ENCODE data around the gene ILKAP. TPM values are rescaled to one million over a fixed set of nuclear protein-coding genes. Genes with fewer than 3 reads are reported as not detected.

Gene ILKAP
- total and polyA plus RNA-seq, 2 experiments from 2014 or later: 11.9 to 35.0 TPM

GRCh38 chr2:238122287-238123217 lies 80.9 kb downstream of the ILKAP start:
- TF ChIP-seq EZH2 (IDR thresholded peaks at IDR 0.05; ENCODE audit: insufficient read depth, poor library complexity, severe bottlenecking) (no peak), EZH2phosphoT487 (IDR thresholded peaks at IDR 0.05; ENCODE audit: insufficient read depth, low read depth) (no peak)
- Histone ChIP-seq H3K4me1 (ENCODE audit: insufficient read depth) (no peaks in the 10 kb centered on the region), H4K20me1 (ENCODE audit: insufficient read depth) (no peaks in the 10 kb centered on the region), H3K27ac (no peak overlapping the region), H3K27me3 (replicated peaks; ENCODE audit: insufficient read depth) (no peaks in the 10 kb centered on the region), H3F3A (ENCODE audit: insufficient read depth) (no peaks in the 10 kb centered on the region), H3K9ac (no peak overlapping the region), H3K4me2 (ENCODE audit: unreplicated experiment) (no peak overlapping the region), H2AFZ (no peak overlapping the region), H3K79me2 (ENCODE audit: insufficient read depth) (no peaks in the 10 kb centered on the region), H3K36me3 (ENCODE audit: low read depth) (no peaks in the 10 kb centered on the region), H3K9me2 (ENCODE audit: insufficient read depth) (no peaks in the 10 kb centered on the region), H3K4me3 (no peak overlapping the region), H3K9me3 (ENCODE audit: low read depth) (no peaks in the 10 kb centered on the region)
- no peak for DNase-seq
- in situ Hi-C loops (cut with MboI): no loop called here
- 82 to 86% methylated on average over 28 to 29 of the region's 29 CpGs for WGBS, 2 experiments (ENCODE audit: low coverage in 1 of 2, low lambda C conversion rate in 2 of 2, missing lambda C conversion rate in 2 of 2)

- Histone ChIP-seq H4K20me1 (ENCODE audit: insufficient read depth) (no peaks in the 10 kb centered on the region), H3K9me3 (ENCODE audit: low read depth) (no peaks in the 10 kb centered on the region), H2AFZ (no peak overlapping the region), H3K9me2 (ENCODE audit: insufficient read depth) (no peaks in the 10 kb centered on the region), H3K27me3 (replicated peaks; ENCODE audit: insufficient read depth) (no peaks in the 10 kb centered on the region), H3K36me3 (ENCODE audit: low read depth) (no peaks in the 10 kb centered on the region), H3K79me2 (ENCODE audit: insufficient read depth) (no peaks in the 10 kb centered on the region), H3K9ac (no peak overlapping the region), H3K4me1 (ENCODE audit: insufficient read depth) (no peaks in the 10 kb centered on the region), H3K4me2 (ENCODE audit: unreplicated experiment) (no peak overlapping the region), H3F3A (ENCODE audit: insufficient read depth) (no peaks in the 10 kb centered on the region), H3K4me3 (no peak overlapping the region), H3K27ac (no peak overlapping the region)
- in situ Hi-C loops (cut with MboI): no loop called here
- no peak for TF ChIP-seq EZH2 (IDR thresholded peaks at IDR 0.05; ENCODE audit: insufficient read depth, poor library complexity, severe bottlenecking)
- TF ChIP-seq EZH2phosphoT487 (IDR thresholded peaks at IDR 0.05; ENCODE audit: insufficient read depth, low read depth): no peak
- no peak for DNase-seq
- 79 to 81% methylated on average over 27 of the region's 27 CpGs for WGBS, 2 experiments (ENCODE audit: low coverage in 1 of 2, low lambda C conversion rate in 2 of 2, missing lambda C conversion rate in 2 of 2)
Observed at GRCh38 chr2:238121511-238122286, 81.8 kb downstream of the ILKAP start.

- Histone ChIP-seq H2AFZ (no peak overlapping the region), H3K27ac (no peak overlapping the region), H3K4me3 (no peak overlapping the region), H3K27me3 (replicated peaks; ENCODE audit: insufficient read depth) (no peaks in the 10 kb centered on the region), H3K36me3 (ENCODE audit: low read depth) (no peaks in the 10 kb centered on the region), H3K9ac (no peak overlapping the region), H4K20me1 (ENCODE audit: insufficient read depth) (no peaks in the 10 kb centered on the region), H3F3A (ENCODE audit: insufficient read depth) (no peaks in the 10 kb centered on the region), H3K79me2 (ENCODE audit: insufficient read depth) (no peaks in the 10 kb centered on the region), H3K4me2 (ENCODE audit: unreplicated experiment) (no peak overlapping the region), H3K9me2 (ENCODE audit: insufficient read depth) (no peaks in the 10 kb centered on the region), H3K9me3 (ENCODE audit: low read depth) (no peaks in the 10 kb centered on the region), H3K4me1 (ENCODE audit: insufficient read depth) (no peaks in the 10 kb centered on the region)
- no peak for TF ChIP-seq EZH2phosphoT487 (IDR thresholded peaks at IDR 0.05; ENCODE audit: insufficient read depth, low read depth)
- TF ChIP-seq EZH2 (IDR thresholded peaks at IDR 0.05; ENCODE audit: insufficient read depth, poor library complexity, severe bottlenecking): no peak
- no peak for DNase-seq
- WGBS, 2 experiments (ENCODE audit: low coverage in 1 of 2, low lambda C conversion rate in 2 of 2, missing lambda C conversion rate in 2 of 2): 32 to 36% methylated on average over 29 to 30 of the region's 30 CpGs
- in situ Hi-C loops (cut with MboI): no loop called here
Observed at GRCh38 chr2:238120463-238121298, 82.8 kb downstream of the ILKAP start.

Other genes starting within 250 kb of the ILKAP start
- gene UBE2F, start 236.7 kb downstream of the ILKAP start, total RNA-seq (2014; rRNA removed; shearing (Covaris generic)): 61.5 and 88.7 TPM in 2 replicates
- 121 and 129 TPM in 2 replicates for gene UBE2F, start 236.7 kb downstream of the ILKAP start, polyA plus RNA-seq (2016; fragmentation: Nextera tagmentation; extraction: Ambion mirVana)
- gene SCLY, start 142.7 kb downstream of the ILKAP start, total RNA-seq (2014; rRNA removed; shearing (Covaris generic)): 12.5 and 14.8 TPM in 2 replicates
- 7.4 and 10.3 TPM in 2 replicates for gene SCLY, start 142.7 kb downstream of the ILKAP start, polyA plus RNA-seq (2016; fragmentation: Nextera tagmentation; extraction: Ambion mirVana)
- 1.4 and 1.5 TPM in 2 replicates for gene ESPNL, start 103.4 kb downstream of the ILKAP start, total RNA-seq (2014; rRNA removed; shearing (Covaris generic))
- 0.19 and 0.60 TPM in 2 replicates for gene ESPNL, start 103.4 kb downstream of the ILKAP start, polyA plus RNA-seq (2016; fragmentation: Nextera tagmentation; extraction: Ambion mirVana)
- gene KLHL30, start 65.0 kb downstream of the ILKAP start, total RNA-seq (2014; rRNA removed; shearing (Covaris generic)): 0.11 TPM in 1 of 2 replicates, not detected in the other
- 0.05 TPM in 1 of 2 replicates, not detected in the other for gene KLHL30, start 65.0 kb downstream of the ILKAP start, polyA plus RNA-seq (2016; fragmentation: Nextera tagmentation; extraction: Ambion mirVana)
- 0.51 and 0.86 TPM in 2 replicates for gene ERFE, start 44.7 kb downstream of the ILKAP start, total RNA-seq (2014; rRNA removed; shearing (Covaris generic))
- 0.41 and 0.79 TPM in 2 replicates for gene ERFE, start 44.7 kb downstream of the ILKAP start, polyA plus RNA-seq (2016; fragmentation: Nextera tagmentation; extraction: Ambion mirVana)
- 0.86 and 0.89 TPM in 2 replicates for gene HES6, start 36.3 kb upstream of the ILKAP start, total RNA-seq (2014; rRNA removed; shearing (Covaris generic))
- gene HES6, start 36.3 kb upstream of the ILKAP start, polyA plus RNA-seq (2016; fragmentation: Nextera tagmentation; extraction: Ambion mirVana): 0.76 and 1.3 TPM in 2 replicates
- 2.8 and 6.2 TPM in 2 replicates for gene PER2, start 84.9 kb upstream of the ILKAP start, total RNA-seq (2014; rRNA removed; shearing (Covaris generic))
- 1.6 and 2.3 TPM in 2 replicates for gene PER2, start 84.9 kb upstream of the ILKAP start, polyA plus RNA-seq (2016; fragmentation: Nextera tagmentation; extraction: Ambion mirVana)
- 7.2 and 9.5 TPM in 2 replicates for gene TRAF3IP1, start 116.8 kb upstream of the ILKAP start, total RNA-seq (2014; rRNA removed; shearing (Covaris generic))
- 10.6 and 11.0 TPM in 2 replicates for gene TRAF3IP1, start 116.8 kb upstream of the ILKAP start, polyA plus RNA-seq (2016; fragmentation: Nextera tagmentation; extraction: Ambion mirVana)
- 35.5 and 38.4 TPM in 2 replicates for gene ASB1, start 223.2 kb upstream of the ILKAP start, total RNA-seq (2014; rRNA removed; shearing (Covaris generic))
- 31.5 and 35.3 TPM in 2 replicates for gene ASB1, start 223.2 kb upstream of the ILKAP start, polyA plus RNA-seq (2016; fragmentation: Nextera tagmentation; extraction: Ambion mirVana)

Measured in GM23248 (cell line).